CD4-positive, alpha-beta T cell treated with Interleukin-17A for 4 hours (primary cell): ENCODE data around the gene POLR2L.

Experiments
- DNase-seq: peaks from one replicate; pipeline ENCODE4 v3.0.0-alpha.2; 2020; ENCODE audit warnings: mixed read lengths

The POLR2L gene

GRCh38 chr11:837189-837989, 4.9 kb downstream of the POLR2L start:
- DNase-seq: no peak

DNA sequence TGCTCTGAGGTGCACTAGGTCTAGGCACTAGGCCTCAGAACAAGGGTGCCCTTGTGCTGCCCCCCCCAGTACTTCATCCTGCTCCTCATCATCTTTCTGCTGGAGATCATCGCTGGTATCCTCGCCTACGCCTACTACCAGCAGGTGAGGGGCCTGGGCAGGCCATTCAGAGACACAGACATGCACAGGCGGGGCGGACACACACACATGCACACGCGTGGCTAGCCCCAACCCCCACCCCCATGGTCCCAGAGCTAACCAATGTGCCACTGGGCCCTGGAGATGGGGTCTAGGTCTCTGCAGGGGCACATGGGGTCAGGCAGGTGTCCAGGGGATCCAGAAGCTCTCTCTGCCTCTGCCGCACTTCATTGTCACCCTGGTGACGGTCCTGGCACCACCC, 5.6 kb downstream of the POLR2L start:
- DNase-seq: no peak

GRCh38 chr11:836274-836673, 6.1 kb downstream of the POLR2L start:
- no peak for DNase-seq

- DNase-seq: peak; percentile 22
Measured at GRCh38 chr11:834371-835316, 7.7 kb downstream of the POLR2L start.

- DNase-seq: no peak
Measured at GRCh38 chr11:833849-834311, 8.4 kb downstream of the POLR2L start.

DNA sequence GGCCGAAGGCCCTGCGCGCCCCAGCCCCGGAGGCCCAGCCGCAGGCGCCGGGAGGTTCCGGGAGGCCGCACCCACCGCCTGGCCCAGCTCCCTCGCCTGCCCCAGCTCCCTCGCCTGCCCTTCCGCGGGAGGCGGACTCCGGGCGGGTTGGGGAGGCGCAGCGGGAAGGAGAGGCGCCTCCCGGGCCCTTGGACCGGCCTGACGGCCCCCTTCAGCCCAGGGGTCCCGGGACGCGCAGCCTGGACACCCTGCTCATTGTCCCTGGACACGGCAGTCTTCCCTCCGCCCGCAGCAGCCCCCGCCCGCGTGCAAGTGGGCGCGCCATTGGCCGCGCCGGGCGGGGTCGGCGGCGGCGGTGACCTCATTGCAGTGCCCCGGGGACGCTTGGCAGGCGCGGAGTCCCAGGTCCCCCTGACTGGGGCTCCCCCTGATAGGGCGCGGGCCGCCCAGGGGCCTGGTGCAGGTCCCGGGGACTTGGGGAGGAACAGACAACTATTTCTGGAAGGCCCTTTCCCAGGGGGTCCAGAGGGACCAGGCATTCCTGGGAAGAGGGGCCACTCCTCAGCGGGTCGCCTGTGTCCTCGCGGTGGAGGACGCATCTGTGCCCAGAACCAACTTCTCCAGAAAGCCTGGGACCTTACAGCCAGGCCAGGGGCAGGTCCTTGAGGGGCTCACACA, 9.1 kb downstream of the POLR2L start:
- peak; percentile 40 for DNase-seq

- peak; percentile 76 for DNase-seq
Measured at GRCh38 chr11:832529-833113, 9.7 kb downstream of the POLR2L start, which contains the start of gene CD151. CD151 (plus strand) TSS chr11:832952; CDS start chr11:836070, 3,118 bp downstream.

- no peak for DNase-seq
Measured at GRCh38 chr11:831961-832528, 10.3 kb downstream of the POLR2L start.

DNA sequence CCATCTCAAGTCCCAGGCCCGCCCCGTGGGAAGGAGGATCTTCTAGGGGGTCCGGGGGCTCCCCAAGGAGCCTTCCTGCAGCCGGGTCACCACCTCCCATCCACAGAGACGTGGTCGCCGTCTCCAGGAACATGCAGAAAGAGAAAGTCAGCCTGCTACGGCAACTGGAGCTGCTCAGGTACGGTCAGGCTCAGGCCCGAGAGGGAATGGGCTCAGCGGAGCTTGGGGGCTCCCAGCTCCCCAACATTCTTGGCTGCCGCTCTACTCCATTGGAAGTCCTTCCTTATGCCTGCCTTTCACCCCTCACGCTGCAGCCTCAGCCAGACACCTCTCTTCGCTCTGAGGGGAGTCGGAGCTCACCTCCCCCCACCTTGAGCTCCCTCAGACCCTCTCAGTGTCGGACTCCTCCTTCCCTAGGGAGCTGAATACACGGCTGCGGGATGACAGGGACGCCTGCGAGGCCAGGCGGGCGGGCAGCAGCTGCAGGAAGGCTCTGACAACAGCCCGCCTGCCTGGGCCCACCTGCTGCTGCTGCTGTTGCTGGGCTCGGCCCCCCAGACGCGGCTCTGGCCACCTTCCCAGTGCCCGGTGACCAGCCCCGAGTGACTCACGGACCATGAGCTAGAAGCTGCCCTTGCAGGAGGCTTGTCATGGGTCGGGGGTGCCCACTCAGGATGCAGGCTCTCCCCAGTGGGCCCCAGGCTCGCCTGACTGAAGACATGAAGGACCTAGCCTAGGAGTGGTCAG, 11.0 kb downstream of the POLR2L start:
- no peak for DNase-seq

GRCh38 chr11:830295-831117, 11.8 kb downstream of the POLR2L start:
- peak; percentile 69 for DNase-seq

DNA sequence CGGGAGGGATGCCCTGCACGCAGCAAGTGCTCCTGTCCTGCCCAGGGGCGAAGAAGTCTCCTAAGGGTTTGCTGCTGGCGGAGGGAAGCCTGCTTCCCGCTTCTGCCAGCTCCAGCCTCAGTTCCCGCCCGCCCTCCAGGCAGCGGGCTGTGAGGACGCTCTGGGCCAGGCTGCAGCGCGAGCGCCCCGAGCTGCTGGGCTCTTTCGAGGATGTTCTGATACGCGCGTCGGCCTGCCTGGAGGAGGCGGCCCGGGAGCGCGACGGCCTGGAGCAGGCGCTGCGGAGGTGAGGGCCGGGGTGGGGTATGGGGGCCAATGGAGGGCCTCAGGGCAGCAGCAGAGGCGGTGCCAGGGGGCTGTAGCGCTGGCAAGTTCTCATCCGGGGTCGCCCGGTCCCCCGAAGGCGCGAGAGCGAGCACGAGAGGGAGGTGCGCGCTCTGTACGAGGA, 12.5 kb downstream of the POLR2L start:
- peak; percentile 25 for DNase-seq

DNA sequence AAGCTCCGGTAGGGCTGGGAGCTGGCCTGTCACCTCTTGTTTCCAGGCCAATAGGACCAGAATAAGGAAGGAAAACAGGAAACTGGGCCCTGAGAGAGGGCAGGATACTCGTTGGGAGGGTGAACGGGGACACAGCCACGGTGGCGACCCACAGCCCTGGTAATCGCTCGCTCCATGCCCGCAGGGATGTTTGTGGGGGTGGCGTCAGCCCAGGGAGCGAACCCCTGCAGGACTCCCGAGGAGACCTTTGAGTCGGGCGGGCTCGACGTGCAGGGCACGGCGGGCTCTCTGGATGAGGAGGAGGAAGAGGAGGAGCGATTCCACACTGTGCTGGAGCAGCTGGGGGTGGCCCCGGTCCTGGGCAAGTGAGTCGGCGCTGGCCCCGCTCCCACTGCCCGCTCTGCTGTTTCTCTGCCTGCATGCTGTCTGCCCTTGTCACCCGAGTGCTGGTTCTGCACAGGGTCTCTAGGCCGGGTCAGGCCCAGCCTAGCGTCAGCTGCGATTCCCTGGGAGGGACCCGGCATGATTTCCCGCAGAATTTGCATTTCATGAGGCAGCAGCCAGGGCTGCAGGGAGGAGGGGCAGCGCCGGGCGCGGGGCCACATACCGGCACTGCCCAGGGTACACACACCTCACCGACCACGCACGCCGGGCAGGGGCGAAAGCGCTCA, 13.0 kb downstream of the POLR2L start:
- DNase-seq: no peak

DNA sequence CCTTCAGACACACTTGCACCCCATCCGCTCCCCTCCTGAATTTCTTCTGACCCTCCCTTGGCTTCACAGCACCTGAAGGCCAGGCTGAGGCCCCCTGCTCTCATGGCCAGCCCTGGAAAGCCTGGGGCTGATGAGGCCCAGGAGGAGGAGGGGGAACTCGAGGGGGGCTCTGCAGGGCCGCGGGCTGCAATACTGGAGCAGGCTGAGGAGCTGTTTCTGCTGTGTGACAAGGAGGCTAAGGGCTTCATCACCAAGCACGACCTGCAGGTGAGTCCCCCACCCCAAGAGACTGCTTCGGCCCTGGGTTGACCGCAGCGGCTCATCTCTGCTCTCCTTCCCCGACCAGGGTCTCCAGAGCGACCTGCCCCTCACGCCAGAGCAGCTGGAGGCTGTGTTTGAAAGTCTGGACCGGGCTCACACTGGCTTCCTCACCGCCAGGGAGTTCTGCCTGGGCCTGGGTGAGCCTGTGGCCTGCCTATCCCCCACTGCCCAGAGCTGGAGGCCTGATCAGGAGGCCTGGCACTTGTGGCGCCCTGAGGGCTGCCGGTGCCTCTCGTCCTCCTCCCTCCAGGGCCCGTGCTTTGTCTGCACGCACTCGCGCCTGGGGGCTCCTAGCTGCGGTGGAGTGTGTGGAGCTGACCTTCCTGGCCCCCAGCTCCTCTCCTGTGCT, 13.7 kb downstream of the POLR2L start:
- DNase-seq: no peak

DNA sequence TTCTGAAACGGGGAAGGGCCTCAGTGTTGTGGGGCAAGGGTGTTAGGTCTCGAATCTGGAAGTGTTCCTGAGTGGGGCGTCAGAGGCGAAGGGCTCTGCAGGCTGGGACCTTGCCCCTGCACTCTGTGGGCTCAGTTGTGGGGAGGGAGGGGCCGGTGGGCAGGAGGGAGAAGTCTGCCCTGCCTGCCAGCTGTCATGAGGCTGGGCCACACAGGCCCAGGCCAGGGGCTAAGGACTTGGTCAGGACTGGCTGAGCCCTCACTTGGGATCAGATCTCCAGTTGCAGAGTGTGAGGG, 14.5 kb downstream of the POLR2L start, which contains the start of gene CRACR2B:
TSS of gene CRACR2B (plus strand) at position 23 of the 296 bp plus-strand sequence. CDS start 689 bp downstream, outside the sequence.
- no peak for DNase-seq

DNA sequence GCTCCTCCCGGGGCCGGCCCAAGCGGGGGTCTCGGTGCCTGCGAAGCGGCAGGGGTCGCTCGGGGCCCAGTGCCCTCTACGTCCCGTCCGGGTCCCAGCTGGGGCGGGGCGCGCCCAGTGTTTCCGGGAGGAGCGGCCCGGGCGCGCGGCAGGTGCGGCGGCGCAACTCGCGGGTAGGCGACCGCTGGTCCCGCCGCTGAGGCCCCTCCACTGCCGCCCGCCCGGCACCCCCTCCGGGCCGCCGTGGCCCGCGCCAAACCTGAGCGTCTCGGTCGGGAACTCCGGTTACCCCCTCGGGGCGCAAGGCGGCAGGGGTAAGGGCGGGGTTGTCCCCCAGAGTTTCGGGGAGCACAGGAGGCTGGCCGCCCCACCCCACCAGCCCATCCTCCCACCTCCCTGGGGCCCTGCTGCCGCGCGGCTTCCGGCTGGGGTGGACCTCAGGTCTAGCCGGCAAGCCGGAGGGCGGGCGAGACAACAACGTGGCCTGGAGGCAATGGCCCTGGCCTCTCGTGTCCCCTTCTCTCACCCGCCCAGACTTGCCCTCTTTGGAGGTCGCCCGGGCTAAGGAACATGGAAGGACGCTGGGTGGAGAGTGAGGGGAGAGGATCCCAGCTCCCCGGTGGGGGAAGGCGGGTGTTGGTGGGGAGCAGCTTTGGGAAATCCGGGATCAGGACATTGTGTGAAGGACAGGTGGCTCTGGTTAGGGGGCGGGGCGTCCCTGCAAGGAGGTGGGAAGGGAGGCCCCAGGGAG, 15.0 kb downstream of the POLR2L start:
- peak; percentile 31 for DNase-seq

DNA sequence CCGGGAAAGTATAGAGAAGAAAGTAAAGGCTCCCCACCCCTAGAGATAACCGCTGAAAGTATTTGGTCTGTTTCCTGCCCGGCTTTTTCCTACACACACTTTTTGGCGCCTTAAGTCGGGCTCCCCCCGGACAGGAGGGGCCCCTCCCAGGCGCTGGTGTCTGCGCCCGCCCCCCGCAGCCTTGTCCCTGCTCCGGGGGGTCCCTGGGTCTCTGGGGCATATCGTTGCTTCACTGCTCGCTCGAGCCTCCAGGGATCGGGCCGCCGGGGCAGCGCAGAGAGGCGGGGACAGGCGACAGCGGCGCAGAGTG, 15.5 kb downstream of the POLR2L start:
- DNase-seq: no peak

GRCh38 chr11:826227-826621, 16.1 kb downstream of the POLR2L start:
- no peak for DNase-seq

DNA sequence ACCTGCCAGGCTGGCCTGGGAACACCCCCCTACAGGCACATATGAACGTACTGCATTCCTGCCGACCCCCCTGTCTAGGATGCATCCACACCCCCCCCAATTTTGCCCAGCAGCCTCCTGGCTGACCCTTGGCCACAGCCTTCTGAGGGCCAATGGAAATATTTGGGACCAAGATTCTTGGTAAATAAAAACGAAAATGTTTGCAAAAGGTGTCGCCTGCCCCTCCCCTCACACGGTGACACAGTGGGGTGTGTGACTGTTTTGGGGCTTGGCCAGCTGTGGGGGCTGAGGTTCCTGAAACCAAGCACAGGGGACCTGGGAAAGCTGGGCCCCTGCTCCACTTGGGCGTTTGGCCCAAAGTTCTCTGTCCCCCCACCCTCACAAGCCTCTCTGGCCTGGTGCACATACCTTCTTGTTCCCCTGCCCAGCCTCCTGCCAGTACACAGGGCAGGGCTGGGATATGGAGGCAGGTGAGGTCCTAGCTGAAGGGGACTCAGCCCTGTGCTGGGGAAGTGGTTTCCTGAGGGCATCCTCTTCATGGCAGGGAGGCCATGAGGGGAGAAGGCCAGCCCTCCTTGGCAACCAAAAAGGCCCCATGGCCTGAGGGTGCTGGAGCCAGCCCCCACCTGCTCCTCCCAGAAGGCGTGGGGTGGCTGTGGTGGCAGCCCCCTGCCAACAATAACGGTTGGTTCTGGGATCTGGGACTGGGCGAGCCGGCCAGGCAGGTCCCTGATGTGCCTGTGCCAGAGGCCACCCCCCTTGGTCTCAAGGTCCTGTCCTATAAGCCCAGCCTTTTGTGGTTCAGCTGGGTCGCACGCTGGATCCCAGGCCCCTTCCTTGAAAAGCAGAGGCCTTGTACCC, 16.7 kb downstream of the POLR2L start:
- DNase-seq: no peak
